Retinal pigment epithelial cell (primary cell): Measurements from ENCODE around the gene FAM217B.

Experiments used
- DNase-seq: peaks from one replicate; pipeline ENCODE4 v3.0.0-alpha.2; 2010; ENCODE audit warnings: low read depth
- H3K4me3 ChIP-seq: 2 replicates; pipeline ENCODE4 v1.5.1; 2011; ENCODE audit warnings: mild to moderate bottlenecking, low read length, control low read depth, moderate library complexity
- TF ChIP-seq, protein P1 (sequence below): conservative IDR thresholded peaks from 2 replicates; pipeline ENCODE4 v1.5.1; 2011; ENCODE audit warnings: low read depth, low read length, control low read depth, inconsistent platforms

The FAM217B gene

GRCh38 chr20:59912609-59913008 is 27.6 kb upstream of the FAM217B start:
- no peak for DNase-seq
- TF ChIP-seq, protein P1, sequence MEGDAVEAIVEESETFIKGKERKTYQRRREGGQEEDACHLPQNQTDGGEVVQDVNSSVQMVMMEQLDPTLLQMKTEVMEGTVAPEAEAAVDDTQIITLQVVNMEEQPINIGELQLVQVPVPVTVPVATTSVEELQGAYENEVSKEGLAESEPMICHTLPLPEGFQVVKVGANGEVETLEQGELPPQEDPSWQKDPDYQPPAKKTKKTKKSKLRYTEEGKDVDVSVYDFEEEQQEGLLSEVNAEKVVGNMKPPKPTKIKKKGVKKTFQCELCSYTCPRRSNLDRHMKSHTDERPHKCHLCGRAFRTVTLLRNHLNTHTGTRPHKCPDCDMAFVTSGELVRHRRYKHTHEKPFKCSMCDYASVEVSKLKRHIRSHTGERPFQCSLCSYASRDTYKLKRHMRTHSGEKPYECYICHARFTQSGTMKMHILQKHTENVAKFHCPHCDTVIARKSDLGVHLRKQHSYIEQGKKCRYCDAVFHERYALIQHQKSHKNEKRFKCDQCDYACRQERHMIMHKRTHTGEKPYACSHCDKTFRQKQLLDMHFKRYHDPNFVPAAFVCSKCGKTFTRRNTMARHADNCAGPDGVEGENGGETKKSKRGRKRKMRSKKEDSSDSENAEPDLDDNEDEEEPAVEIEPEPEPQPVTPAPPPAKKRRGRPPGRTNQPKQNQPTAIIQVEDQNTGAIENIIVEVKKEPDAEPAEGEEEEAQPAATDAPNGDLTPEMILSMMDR, result no peak
- no peak overlapping the region for H3K4me3 ChIP-seq

DNA sequence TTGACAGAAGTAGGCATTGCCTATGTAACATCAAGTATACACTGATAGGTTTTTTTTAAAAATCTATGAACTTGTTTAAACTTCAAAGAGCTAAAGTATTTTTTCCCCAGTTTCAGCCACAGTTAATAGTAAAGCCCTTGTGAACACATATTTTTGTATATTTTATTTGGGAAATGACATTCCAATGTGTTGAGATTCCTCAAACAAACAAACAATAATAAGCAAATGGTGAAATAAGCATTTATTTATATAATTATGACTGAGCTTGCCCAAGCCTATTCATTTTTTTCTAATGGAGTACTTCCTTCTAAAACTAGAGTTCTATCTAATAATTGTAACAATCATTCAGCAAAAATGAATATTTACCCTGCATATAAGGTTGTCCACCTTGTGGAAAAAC is 19.2 kb upstream of the FAM217B start:
- DNase-seq, result no peak
- TF ChIP-seq, protein P1, result no peak
- H3K4me3 ChIP-seq, result no peak overlapping the region

GRCh38 chr20:59923514-59923913 is 16.7 kb upstream of the FAM217B start:
- no peak for DNase-seq
- TF ChIP-seq, protein P1, result no peak
- no peak overlapping the region for H3K4me3 ChIP-seq

DNA sequence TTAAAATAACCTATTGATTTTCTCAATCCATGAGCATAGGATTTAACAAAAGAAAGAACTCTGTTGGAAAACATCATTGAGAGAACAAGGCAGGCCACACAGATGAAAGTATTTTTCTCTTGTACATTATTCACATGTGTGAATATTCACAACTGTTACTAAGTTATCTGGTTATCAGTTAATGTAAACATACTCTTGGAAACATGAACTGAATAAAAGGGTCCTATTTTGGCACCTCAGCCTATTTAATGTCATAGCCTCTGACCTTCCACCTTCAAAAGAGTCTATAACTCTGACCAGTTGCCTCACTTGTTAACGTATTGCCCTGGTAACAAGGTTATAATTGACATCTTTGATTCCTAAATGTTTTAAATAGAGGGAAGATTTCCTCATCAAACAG is 14.8 kb upstream of the FAM217B start:
- DNase-seq, result no peak
- H3K4me3 ChIP-seq, result no peak overlapping the region
- TF ChIP-seq, protein P1, result no peak

DNA sequence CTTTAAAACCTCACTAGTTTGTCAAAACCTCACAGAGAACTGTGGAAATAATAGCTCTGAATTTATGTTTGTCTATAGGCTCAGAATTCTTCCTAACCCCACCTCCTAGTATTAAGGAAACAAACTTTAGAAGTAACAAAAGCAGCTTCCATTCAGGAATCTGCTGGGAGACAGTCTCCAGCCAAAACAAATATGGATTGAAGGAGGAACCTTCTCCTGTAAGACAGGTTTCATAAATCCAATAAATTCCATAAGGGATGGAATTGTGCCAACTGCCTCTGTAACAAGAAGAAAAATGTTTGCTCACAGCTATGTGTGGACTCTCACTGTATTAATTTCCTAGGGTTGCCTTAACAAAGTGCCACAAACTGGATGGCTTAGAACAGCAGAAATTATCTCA is 14.3 kb upstream of the FAM217B start:
- no peak for DNase-seq
- no peak overlapping the region for H3K4me3 ChIP-seq
- TF ChIP-seq, protein P1, result no peak

DNA sequence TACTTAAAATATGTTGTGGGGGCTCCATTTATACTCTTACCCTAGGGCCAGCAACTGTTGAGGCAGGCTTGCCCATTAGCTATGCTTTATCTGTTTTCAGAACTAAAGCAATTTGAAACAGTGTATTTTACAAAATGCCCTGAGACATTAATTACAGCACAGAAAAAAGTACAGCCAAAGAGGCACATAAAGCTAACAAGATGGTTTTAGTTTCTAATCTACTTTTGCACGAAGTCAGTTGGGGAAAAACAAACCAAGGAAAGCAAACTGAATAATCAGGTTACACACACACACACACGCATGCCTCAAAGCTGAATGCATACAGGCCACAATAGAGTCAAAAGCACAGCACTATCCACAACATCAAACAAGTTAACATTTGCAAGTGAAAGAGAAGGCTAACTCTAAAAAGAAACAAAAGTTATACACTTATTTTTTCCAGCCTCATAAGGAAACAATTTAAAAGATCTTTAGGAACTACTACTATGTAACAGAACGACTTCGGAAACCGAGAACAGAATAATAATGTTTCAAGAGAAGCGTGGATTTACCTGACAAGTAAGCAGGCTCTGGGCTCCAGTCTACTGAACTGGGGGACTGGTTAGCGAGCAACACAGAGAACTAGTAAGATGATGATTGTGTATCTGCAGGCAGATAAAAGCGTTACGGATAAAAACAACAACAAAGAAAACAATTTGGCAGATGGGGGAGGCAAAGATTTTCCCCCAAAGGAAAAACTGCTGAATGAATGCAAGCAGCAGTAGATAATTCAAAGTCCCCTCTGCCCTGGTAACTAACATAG is 8.5 kb upstream of the FAM217B start:
- TF ChIP-seq, protein P1, result no peak
- DNase-seq, result no peak
- H3K4me3 ChIP-seq, result no peak overlapping the region

DNA sequence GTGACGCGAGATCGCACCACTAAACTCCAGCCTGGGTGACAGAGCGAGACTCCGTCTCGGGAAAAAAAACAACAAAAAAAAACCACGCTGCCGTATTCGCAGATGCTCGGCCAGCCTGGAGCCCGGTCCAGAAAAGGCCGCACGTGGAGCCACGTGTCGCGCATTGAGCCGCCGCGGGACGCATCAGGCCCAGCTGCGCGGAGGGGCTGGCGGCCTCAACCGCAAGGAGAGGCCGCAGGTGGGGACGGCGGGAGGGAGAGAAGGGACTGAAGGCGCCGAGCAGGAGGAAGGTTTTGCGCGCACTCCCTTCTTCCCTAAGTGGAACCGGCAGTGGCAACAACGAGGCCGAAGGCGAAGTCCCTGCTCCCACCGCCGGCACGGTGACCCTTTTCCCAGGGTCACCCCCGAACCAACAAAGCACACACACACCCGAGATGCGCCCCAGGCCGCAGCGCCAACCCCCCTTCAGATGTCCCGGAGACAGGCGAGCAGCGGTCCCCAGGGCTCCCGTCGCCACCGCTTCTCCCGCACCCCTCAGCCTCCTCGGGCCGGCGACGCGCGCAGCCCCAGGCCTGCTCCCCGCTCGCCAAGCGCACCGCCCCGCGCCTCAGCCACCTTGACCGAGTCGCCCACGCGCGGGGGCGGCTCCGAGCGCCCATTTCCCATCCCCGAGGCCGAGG is 7.4 kb upstream of the FAM217B start:
- H3K4me3 ChIP-seq, result no peak overlapping the region
- no peak for DNase-seq
- TF ChIP-seq, protein P1, result no peak
